ENCODE measurements around the gene MBD1.
"Not testable (repeated sequence)": the region's sequence is repeated elsewhere in the genome, so short reads cannot be mapped to it uniquely, and the experiment has no call there.

Gene MBD1

GRCh38 chr18:50281295-50281971, at the start of gene MBD1:
TSS of gene MBD1 (minus strand) at chr18:50281523. CDS start at chr18:50279992, 1,531 bp downstream.
- peak; percentile 69 for DNase-seq

- no peak for DNase-seq
Measured at GRCh38 chr18:50330176-50330575, 48.9 kb upstream of the MBD1 start.

- DNase-seq, result no peak
Measured at GRCh38 chr18:50327983-50328382, 46.7 kb upstream of the MBD1 start.

- DNase-seq, result no peak
Measured at GRCh38 chr18:50320719-50321118, 39.4 kb upstream of the MBD1 start.

- no peak for DNase-seq
Measured at GRCh38 chr18:50315100-50315871, 34.0 kb upstream of the MBD1 start.

GRCh38 chr18:50313873-50314460, 32.6 kb upstream of the MBD1 start:
- no peak for DNase-seq

GRCh38 chr18:50313031-50313607, 31.8 kb upstream of the MBD1 start:
- DNase-seq, result no peak

GRCh38 chr18:50312296-50313030, 31.1 kb upstream of the MBD1 start:
- DNase-seq, result no peak

GRCh38 chr18:50311650-50312049, 30.3 kb upstream of the MBD1 start:
- DNase-seq, result no peak

- no peak for DNase-seq
Measured at GRCh38 chr18:50310080-50310479, 28.8 kb upstream of the MBD1 start.

GRCh38 chr18:50308851-50309250, 27.5 kb upstream of the MBD1 start:
- DNase-seq, result not testable (repeated sequence)

GRCh38 chr18:50307738-50308470, 26.6 kb upstream of the MBD1 start:
- DNase-seq, result peak; percentile 43

- DNase-seq, result no peak
Measured at GRCh38 chr18:50307400-50307737, 26.0 kb upstream of the MBD1 start.

GRCh38 chr18:50306944-50307343, 25.6 kb upstream of the MBD1 start:
- DNase-seq, result no peak

- DNase-seq, result no peak
Measured at GRCh38 chr18:50301074-50301473, 19.8 kb upstream of the MBD1 start.

- no peak for DNase-seq
Measured at GRCh38 chr18:50299626-50300388, 18.5 kb upstream of the MBD1 start.

GRCh38 chr18:50298443-50299284, 17.3 kb upstream of the MBD1 start:
- DNase-seq, result no peak

- DNase-seq, result no peak
Measured at GRCh38 chr18:50297621-50298442, 16.5 kb upstream of the MBD1 start.

- DNase-seq, result no peak
Measured at GRCh38 chr18:50293039-50293438, 11.7 kb upstream of the MBD1 start.

- no peak for DNase-seq
Measured at GRCh38 chr18:50289108-50289443, 7.8 kb upstream of the MBD1 start.

Measured in NCI-H187 treated with DMSO at 0.1 percent for 48 hours (cell line).